Mesenchymal stem cell (in vitro differentiated cells and primary cell): ENCODE data around the gene FYB2.

ENCODE experiments used
- DNase-seq: peaks from one replicate; pipeline ENCODE4 v3.0.0-alpha.2; 2013
- H2AFZ ChIP-seq: one replicate; pipeline ENCODE4 v1.6.1; 2013; ENCODE audit warnings: low read depth, mild to moderate bottlenecking, control low read depth, inconsistent platforms, low read length, moderate library complexity
- H2AK5ac ChIP-seq: 2 replicates; pipeline ENCODE4 v1.6.1; 2013; ENCODE audit warnings: low read length, moderate library complexity, mild to moderate bottlenecking, inconsistent platforms; ENCODE audit not compliant: severe bottlenecking
- H2BK120ac ChIP-seq: one replicate; pipeline ENCODE4 v1.6.1; 2013; ENCODE audit warnings: low read depth, mild to moderate bottlenecking, inconsistent platforms, low read length, moderate library complexity
- H2BK12ac ChIP-seq, 2 experiments: one replicate each; pipeline ENCODE4 v1.6.1; 2013; ENCODE audit warnings: inconsistent platforms in 2 of 2, low read length in 2 of 2, mild to moderate bottlenecking in 2 of 2, moderate library complexity in 2 of 2, control low read depth in 1 of 2
- H2BK15ac ChIP-seq: one replicate; pipeline ENCODE4 v1.6.1; 2013; ENCODE audit warnings: mild to moderate bottlenecking, low read depth, inconsistent platforms; ENCODE audit not compliant: poor library complexity, severe bottlenecking
- H2BK5ac ChIP-seq: 2 replicates; pipeline ENCODE4 v1.6.1; 2013; ENCODE audit warnings: low read depth, mild to moderate bottlenecking, low read length, control low read depth, inconsistent platforms; ENCODE audit not compliant: poor library complexity, severe bottlenecking
- H3K14ac ChIP-seq, 2 experiments: one replicate each; pipeline ENCODE4 v1.6.1; 2013; ENCODE audit warnings: inconsistent platforms in 2 of 2, low read length in 2 of 2, control low read depth in 1 of 2, mild to moderate bottlenecking in 1 of 2, moderate library complexity in 1 of 2
- H3K18ac ChIP-seq, 2 experiments: one replicate each; pipeline ENCODE4 v1.6.1; 2013; ENCODE audit warnings: inconsistent platforms in 2 of 2, low read length in 2 of 2, control low read depth in 1 of 2, low read depth in 1 of 2, mild to moderate bottlenecking in 1 of 2
- H3K23ac ChIP-seq, 2 experiments: one replicate each; pipeline ENCODE4 v1.6.1; 2013; ENCODE audit warnings: inconsistent platforms in 2 of 2, low read length in 2 of 2, mild to moderate bottlenecking in 2 of 2, moderate library complexity in 2 of 2, control low read depth in 1 of 2
- H3K27ac ChIP-seq: 2 replicates; pipeline ENCODE4 v1.5.1; 2013; ENCODE audit warnings: mild to moderate bottlenecking, moderate library complexity, low read length, control low read depth, inconsistent platforms; ENCODE audit not compliant: poor library complexity, severe bottlenecking
- H3K27me3 ChIP-seq, 2 experiments: 2 replicates each; pipeline versions ENCODE4 v1.6.1 to v1.7.0; 2013; ENCODE audit warnings: low read length in 2 of 2, mild to moderate bottlenecking in 2 of 2, moderate library complexity in 2 of 2, control low read depth in 1 of 2, inconsistent platforms in 1 of 2; ENCODE audit not compliant: control insufficient read depth in 1 of 2, insufficient read depth in 1 of 2
- H3K36me3 ChIP-seq, 2 experiments: 2 replicates each; pipeline versions ENCODE4 v1.6.1 to v1.7.0; 2013; ENCODE audit warnings: low read length in 2 of 2, control low read depth in 1 of 2, inconsistent platforms in 1 of 2, low read depth in 1 of 2, mild to moderate bottlenecking in 1 of 2; ENCODE audit not compliant: insufficient read depth in 2 of 2, control insufficient read depth in 1 of 2
- H3K4ac ChIP-seq, 2 experiments: one replicate each; pipeline ENCODE4 v1.6.1; 2013; ENCODE audit warnings: inconsistent platforms in 2 of 2, low read length in 2 of 2, mild to moderate bottlenecking in 2 of 2, moderate library complexity in 2 of 2, control low read depth in 1 of 2, low read depth in 1 of 2
- H3K4me1 ChIP-seq: 2 replicates; pipeline ENCODE4 v1.6.1; 2013; ENCODE audit warnings: low read depth, low read length, control low read depth; ENCODE audit not compliant: control insufficient read depth, insufficient read depth
- H3K4me2 ChIP-seq: 2 replicates; pipeline ENCODE4 v1.6.1; 2013; ENCODE audit warnings: low read length, mild to moderate bottlenecking, inconsistent platforms; ENCODE audit not compliant: poor library complexity, severe bottlenecking
- H3K4me3 ChIP-seq, 2 experiments: 2 replicates each; pipeline versions ENCODE4 v1.5.1 to v1.7.0; 2013; ENCODE audit warnings: low read length in 2 of 2, mild to moderate bottlenecking in 2 of 2, control low read depth in 1 of 2, low read depth in 1 of 2; ENCODE audit not compliant: insufficient read depth in 1 of 2
- H3K79me1 ChIP-seq: replicated peaks from 2 replicates; pipeline ENCODE4 v1.6.1; 2013; ENCODE audit warnings: mild to moderate bottlenecking, control low read depth, low read length, inconsistent platforms; ENCODE audit not compliant: poor library complexity, severe bottlenecking
- H3K9ac ChIP-seq: 2 replicates; pipeline ENCODE4 v1.7.0; 2013; ENCODE audit warnings: mild to moderate bottlenecking, low read length, moderate library complexity
- H3K9me3 ChIP-seq: 2 replicates; pipeline ENCODE4 v1.7.0; 2013; ENCODE audit warnings: mild to moderate bottlenecking, low read length; ENCODE audit not compliant: control insufficient read depth
- H4K8ac ChIP-seq: one replicate; pipeline ENCODE4 v1.6.1; 2013; ENCODE audit warnings: inconsistent platforms, mild to moderate bottlenecking, low read length, moderate library complexity
- H4K91ac ChIP-seq: one replicate; pipeline ENCODE4 v1.6.1; 2013; ENCODE audit warnings: mild to moderate bottlenecking, low read length, inconsistent platforms
- WGBS: methylation state at CpG from one replicate; pipeline ENCODE4 v1.1.7; 2013; ENCODE audit warnings: mixed read lengths; 5-methylcytosine and 5-hydroxymethylcytosine counted together

FYB2 gene

DNA sequence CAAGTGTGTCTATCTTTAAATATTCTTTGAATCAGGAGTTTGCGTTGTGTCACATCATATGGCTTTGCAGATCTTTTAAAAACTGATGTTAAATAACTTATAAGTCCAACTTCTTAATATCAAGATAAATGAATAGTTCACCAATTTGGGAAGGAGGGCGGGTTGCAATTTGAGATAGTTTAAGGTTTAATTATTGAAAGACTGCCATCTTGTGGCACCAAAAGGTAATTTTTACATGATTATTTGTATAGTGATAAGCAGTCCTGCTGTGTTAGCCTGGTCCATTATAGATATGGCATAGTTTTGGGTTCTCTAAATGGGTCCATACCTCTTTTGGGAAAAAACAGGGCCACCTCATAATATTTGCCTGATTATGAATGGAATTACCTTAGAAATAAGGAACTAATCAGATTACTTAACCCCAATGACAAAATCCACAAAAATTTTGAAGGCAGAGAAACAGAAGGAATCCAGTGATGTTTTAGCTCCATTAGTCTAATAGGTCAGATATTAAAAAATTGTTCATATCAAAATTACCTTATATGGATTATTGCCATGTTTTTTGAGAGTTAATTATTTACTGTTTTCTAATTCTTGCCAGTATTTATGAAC is 109.8 kb downstream of the FYB2 start:
- 0% methylated on average over 1 of the region's 2 CpGs for WGBS
- no peak overlapping the region for H4K8ac ChIP-seq
- peak overlapping the region; percentile 31 for H3K9ac ChIP-seq
- H3K27me3 ChIP-seq: no peaks in the 10 kb centered on the region
- peaks cover 0 to 3% of the 10 kb centered on the region in 2 experiments for H3K36me3 ChIP-seq
- H3K23ac ChIP-seq: no peak overlapping the region
- H3K4ac ChIP-seq: no peak overlapping the region
- no peak overlapping the region for H2AFZ ChIP-seq
- no peak overlapping the region for H2BK12ac ChIP-seq
- H3K4me2 ChIP-seq: no peak overlapping the region
- no peak overlapping the region for H3K27ac ChIP-seq
- H2BK120ac ChIP-seq: no peak overlapping the region
- H3K9me3 ChIP-seq: peaks cover 2% of the 10 kb centered on the region
- H2BK5ac ChIP-seq: no peak overlapping the region
- no peak overlapping the region for H3K18ac ChIP-seq
- H2AK5ac ChIP-seq: no peak overlapping the region
- H2BK15ac ChIP-seq: no peak overlapping the region
- no peaks in the 10 kb centered on the region for H3K4me1 ChIP-seq
- no peaks in the 10 kb centered on the region for H3K79me1 ChIP-seq
- no peak overlapping the region for H4K91ac ChIP-seq
- no peak overlapping the region for H3K4me3 ChIP-seq
- no peak overlapping the region for H3K14ac ChIP-seq
- DNase-seq: peak; percentile 63

DNA sequence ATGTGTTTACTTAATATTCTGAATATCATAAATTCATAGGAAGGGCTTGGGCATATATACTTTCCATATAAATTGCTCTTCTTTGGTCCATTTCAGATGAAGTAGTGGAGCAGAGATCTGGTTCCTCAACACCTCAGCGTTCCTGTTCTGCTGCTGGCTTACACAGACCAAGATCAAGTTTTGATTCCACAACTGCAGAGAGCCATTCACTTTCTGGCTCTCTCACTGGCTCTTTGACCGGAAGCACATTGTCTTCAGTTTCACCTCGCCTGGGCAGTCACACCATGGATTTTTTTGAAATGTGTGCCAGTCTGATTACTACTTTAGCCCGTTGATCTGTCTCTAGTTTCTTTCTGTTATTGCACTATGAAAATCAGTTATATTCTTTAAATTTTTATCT is 111.8 kb downstream of the FYB2 start:
- Histone ChIP-seq H3K23ac (no peak overlapping the region), H2BK5ac (no peak overlapping the region), H4K8ac (no peak overlapping the region), H3K18ac (no peak overlapping the region), H3K9me3 (peaks cover 15% of the 10 kb centered on the region), H3K4me3 (no peak overlapping the region), H3K27me3 (no peaks in the 10 kb centered on the region), H2BK15ac (no peak overlapping the region), H2BK12ac (no peak overlapping the region), H4K91ac (no peak overlapping the region), H3K14ac (no peak overlapping the region), H3K9ac (no peak overlapping the region), H2AFZ (no peak overlapping the region), H2BK120ac (no peak overlapping the region), H3K27ac (no peak overlapping the region), H3K4ac (no peak overlapping the region), H3K4me1 (no peaks in the 10 kb centered on the region), H3K36me3 (peaks cover 5 to 7% of the 10 kb centered on the region in 2 experiments), H3K79me1 (no peaks in the 10 kb centered on the region), H3K4me2 (no peak overlapping the region), H2AK5ac (no peak overlapping the region)
- WGBS: 91% methylated on average over 1 of the region's 4 CpGs
- DNase-seq: no peak

DNA sequence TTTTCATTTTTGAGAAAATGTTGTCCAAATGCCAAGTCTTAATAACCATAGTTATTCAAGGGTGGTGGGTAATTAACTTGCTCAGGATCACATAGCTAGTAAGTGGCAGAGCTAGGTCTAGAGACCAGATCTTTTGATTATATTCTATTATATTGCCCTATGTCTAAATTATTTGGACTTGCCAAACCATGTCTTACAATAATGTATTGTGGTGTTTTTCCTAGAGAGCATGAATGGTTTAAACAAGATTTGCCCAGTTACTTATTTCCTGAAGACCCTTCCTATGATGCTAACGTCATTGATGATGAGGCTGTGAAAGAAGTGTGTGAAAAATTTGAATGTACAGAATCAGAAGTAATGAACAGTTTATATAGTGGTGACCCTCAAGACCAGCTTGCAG is 115.5 kb downstream of the FYB2 start:
- Histone ChIP-seq H3K79me1 (peaks cover 5% of the 10 kb centered on the region), H3K18ac (no peak overlapping the region), H3K4me2 (no peak overlapping the region), H2BK12ac (no peak overlapping the region), H4K8ac (no peak overlapping the region), H3K27ac (no peak overlapping the region), H3K4me3 (no peak overlapping the region), H3K9me3 (peaks cover 29% of the 10 kb centered on the region), H3K27me3 (no peaks in the 10 kb centered on the region), H3K36me3 (peaks cover 5 to 10% of the 10 kb centered on the region in 2 experiments), H2AK5ac (no peak overlapping the region), H2BK15ac (no peak overlapping the region), H3K23ac (no peak overlapping the region), H2BK5ac (no peak overlapping the region), H4K91ac (no peak overlapping the region), H2AFZ (no peak overlapping the region), H3K14ac (no peak overlapping the region), H3K9ac (no peak overlapping the region), H2BK120ac (no peak overlapping the region), H3K4me1 (no peaks in the 10 kb centered on the region), H3K4ac (no peak overlapping the region)
- no peak for DNase-seq
- 91% methylated on average over 1 of the region's 1 CpG for WGBS

DNA sequence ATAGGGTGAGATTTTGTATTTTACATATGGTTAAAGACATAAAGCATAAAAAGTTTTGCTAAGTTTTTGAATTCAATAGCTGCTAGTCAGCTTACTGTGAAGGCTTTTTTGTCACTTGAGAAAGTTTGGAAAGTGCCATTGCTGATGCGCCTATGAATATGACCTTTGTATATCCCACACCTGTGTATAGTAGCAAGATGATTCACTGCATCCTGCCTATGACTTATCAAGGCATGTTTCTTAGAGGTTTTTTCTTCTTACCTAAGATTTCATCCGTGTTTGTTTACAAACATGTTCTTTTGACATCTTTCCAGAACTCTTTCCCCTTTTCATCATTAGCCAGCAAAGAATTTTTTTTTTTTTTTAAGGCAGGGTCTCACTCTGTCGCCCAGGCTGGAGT is 122.5 kb downstream of the FYB2 start:
- WGBS: 83% methylated on average over 2 of the region's 3 CpGs

More for the DNA sequence above, 122.5 kb downstream of the FYB2 start:
- Histone ChIP-seq H4K8ac (no peak overlapping the region), H3K9me3 (peaks cover 13% of the 10 kb centered on the region), H3K4me3 (no peak overlapping the region), H3K27me3 (no peaks in the 10 kb centered on the region), H2BK15ac (no peak overlapping the region), H3K4ac (no peak overlapping the region), H4K91ac (no peak overlapping the region), H2AK5ac (no peak overlapping the region), H2BK120ac (no peak overlapping the region), H2AFZ (no peak overlapping the region), H3K9ac (no peak overlapping the region), H2BK12ac (no peak overlapping the region), H3K79me1 (peaks cover 10% of the 10 kb centered on the region), H3K23ac (no peak overlapping the region), H3K4me1 (no peaks in the 10 kb centered on the region), H3K14ac (no peak overlapping the region), H3K18ac (no peak overlapping the region), H3K4me2 (no peak overlapping the region), H3K27ac (no peak overlapping the region), H2BK5ac (no peak overlapping the region), H3K36me3 (peaks cover 0 to 3% of the 10 kb centered on the region in 2 experiments)
- no peak for DNase-seq
